ENCODE data around the gene GJA8.

DNA sequence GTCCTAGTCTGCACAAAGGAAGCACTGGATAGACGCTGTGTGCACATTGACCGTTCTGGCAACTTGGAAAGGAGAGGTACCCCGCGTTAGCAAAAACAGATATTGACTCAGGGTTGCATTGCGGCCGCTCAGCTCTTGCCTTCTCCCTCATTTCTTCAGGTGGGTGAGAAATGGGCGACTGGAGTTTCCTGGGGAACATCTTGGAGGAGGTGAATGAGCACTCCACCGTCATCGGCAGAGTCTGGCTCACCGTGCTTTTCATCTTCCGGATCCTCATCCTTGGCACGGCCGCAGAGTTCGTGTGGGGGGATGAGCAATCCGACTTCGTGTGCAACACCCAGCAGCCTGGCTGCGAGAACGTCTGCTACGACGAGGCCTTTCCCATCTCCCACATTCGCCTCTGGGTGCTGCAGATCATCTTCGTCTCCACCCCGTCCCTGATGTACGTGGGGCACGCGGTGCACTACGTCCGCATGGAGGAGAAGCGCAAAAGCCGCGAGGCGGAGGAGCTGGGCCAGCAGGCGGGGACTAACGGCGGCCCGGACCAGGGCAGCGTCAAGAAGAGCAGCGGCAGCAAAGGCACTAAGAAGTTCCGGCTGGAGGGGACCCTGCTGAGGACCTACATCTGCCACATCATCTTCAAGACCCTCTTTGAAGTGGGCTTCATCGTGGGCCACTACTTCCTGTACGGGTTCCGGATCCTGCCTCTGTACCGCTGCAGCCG is 5.4 kb downstream of the GJA8 start:
- TF ChIP-seq, protein P1, sequence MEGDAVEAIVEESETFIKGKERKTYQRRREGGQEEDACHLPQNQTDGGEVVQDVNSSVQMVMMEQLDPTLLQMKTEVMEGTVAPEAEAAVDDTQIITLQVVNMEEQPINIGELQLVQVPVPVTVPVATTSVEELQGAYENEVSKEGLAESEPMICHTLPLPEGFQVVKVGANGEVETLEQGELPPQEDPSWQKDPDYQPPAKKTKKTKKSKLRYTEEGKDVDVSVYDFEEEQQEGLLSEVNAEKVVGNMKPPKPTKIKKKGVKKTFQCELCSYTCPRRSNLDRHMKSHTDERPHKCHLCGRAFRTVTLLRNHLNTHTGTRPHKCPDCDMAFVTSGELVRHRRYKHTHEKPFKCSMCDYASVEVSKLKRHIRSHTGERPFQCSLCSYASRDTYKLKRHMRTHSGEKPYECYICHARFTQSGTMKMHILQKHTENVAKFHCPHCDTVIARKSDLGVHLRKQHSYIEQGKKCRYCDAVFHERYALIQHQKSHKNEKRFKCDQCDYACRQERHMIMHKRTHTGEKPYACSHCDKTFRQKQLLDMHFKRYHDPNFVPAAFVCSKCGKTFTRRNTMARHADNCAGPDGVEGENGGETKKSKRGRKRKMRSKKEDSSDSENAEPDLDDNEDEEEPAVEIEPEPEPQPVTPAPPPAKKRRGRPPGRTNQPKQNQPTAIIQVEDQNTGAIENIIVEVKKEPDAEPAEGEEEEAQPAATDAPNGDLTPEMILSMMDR (IDR thresholded peaks at IDR 0.05): no peak
- TF ChIP-seq POLR2A (IDR thresholded peaks at IDR 0.05) (no peak), POLR2AphosphoS5 (IDR thresholded peaks at IDR 0.05) (no peak)

Data from breast epithelium (tissue), 3 donors.